Measurements from ENCODE around the gene TNF. TPM values are rescaled to one million over a fixed set of nuclear protein-coding genes. Genes with fewer than 3 reads are reported as not detected.
"Not testable (repeated sequence)": the region's sequence is repeated elsewhere in the genome, so short reads cannot be mapped to it uniquely, and the experiment has no call there.

The TNF gene
- total RNA-seq, 2 experiments from 2014 or later = 161 to 162 TPM

GRCh38 chr6:31578184-31579118 lies 3.1 kb downstream of the TNF start:
- ChIA-PET CTCF (interaction anchor here (0.6 to 12.2 kb wide), 10 partner anchors 8 to 253 kb away, joined by 3 to 300 read pairs (median 18); partner anchors contain the start of genes ATP6V1G2, LST1, LTA and NCR3), POLR2A (interaction anchor here (0.6 to 4.9 kb wide), 6 partner anchors 15 to 260 kb away, joined by 3 to 66 read pairs (median 4); partner anchors contain the start of gene NCR3)

- ChIA-PET CTCF (interaction anchor here (1.7 to 12.2 kb wide), 6 partner anchors 9 to 37 kb away, joined by 4 to 300 read pairs (median 37); partner anchors contain the start of genes ATP6V1G2, LTA, NCR3 and NFKBIL1), POLR2A (interaction anchor here (1.3 to 2.2 kb wide), 3 partner anchors 8 to 20 kb away, joined by 4 to 6 read pairs (median 5); partner anchors contain the start of gene NCR3)
These were observed 3.7 kb downstream of the TNF start for GRCh38 chr6:31579119-31579505.

DNA sequence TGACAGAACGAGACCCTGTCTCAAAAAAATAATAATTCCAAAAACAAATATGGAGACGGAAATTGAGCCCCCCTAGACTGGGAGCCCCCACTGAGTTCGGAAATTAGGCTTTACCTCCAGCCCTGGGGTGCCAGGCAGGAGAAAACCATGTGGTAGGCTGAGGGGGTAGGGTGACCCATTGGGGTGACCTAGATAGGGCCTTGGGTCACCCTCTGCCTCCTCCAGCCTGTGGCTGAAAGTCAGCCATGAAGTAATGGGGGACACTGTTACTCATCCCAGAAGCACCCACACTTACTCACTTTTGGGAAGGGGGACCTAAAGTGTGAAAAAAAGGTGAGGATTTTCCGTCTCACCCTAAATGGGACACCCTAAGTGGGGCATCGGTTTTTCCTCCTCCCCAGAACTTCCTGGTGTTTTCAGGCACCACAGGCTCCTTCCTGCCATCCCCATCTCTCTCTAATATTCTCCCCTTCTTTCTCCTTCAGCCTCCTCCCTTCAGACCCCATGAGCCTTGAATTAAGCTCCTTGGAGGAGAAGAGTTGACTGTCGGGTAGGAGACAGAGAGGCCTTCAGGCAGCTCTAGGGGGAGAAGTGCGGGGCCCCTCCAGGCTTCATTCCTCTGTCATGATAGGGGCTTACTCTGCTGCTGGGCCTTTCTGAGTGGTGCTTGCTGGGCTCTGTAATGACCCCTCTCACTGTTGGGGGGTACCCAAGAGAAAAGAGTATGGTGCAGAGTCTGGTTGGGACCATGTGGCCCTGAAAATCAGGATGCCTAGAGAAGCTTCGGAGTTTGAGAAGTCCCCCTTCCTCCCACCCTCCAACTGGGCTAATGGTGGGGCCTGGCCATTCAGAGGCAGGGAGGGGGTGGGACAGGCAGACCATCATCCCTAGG lies 4.4 kb downstream of the TNF start:
- ChIA-PET CTCF (interaction anchor here (0.6 to 12.2 kb wide), 11 partner anchors 10 to 240 kb away, joined by 3 to 300 read pairs (median 7); partner anchors contain the start of genes ATP6V1G2, LTA, NCR3 and NFKBIL1), POLR2A (interaction anchor here (0.9 to 2.2 kb wide), 6 partner anchors 9 to 38 kb away, joined by 3 to 9 read pairs (median 5); partner anchors contain the start of genes DDX39B and NCR3)

DNA sequence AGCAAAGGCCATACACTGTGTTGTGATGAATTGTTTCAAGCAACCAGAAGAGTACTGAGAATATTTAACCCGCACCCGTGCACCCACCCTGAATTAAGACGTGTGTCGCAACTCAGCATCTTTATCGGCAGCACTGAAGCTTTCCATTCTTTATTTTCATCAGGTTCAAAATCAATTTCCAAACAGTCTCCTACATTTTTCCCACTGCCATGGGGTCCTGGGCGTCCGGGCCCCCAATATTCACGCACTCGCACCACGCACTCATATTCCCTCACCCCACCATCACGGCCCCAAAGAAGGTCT lies 5.0 kb downstream of the TNF start:
- POLR2A ChIA-PET = interaction anchor here (0.9 to 2.2 kb wide), 5 partner anchors 10 to 39 kb away, joined by 3 to 9 read pairs (median 5); partner anchors contain the start of genes DDX39B and NCR3
- CTCF ChIA-PET = interaction anchor here (0.6 to 12.2 kb wide), 11 partner anchors 10 to 240 kb away, joined by 3 to 300 read pairs (median 7); partner anchors contain the start of genes ATP6V1G2, LTA, NCR3 and NFKBIL1

DNA sequence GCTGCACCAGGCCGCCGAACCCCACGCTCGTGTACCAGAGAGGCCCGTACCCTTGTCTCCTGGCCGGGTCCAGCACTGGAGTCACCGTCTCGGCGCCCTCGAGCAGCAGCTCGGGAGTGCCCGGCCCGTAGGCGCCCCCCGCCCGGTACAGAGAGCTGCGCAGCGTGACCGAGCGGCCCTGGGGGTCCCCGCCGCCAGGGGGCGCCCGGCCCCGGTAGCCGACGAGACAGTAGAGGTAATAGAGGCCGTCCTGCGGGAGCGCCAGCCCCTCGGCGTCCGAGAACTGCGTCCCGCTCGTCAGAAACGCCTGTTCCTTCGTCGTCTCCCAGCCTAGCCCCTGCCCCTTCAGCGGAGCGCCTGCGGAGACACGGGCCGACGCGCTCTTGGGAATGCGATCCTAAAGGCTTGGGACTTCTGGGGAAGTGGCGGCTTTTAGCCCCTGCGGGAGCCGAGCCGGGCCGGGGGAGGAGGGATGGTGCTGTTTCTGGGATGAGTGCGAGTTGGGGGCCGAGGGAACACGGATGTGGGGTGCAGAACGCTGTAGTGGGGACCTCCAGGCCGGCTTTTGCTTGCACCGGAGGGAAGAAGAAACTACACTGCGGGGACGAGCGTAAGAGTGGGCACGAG lies 5.6 kb downstream of the TNF start:
- CTCF ChIA-PET = interaction anchor here (0.5 to 12.2 kb wide), 10 partner anchors 11 to 142 kb away, joined by 3 to 300 read pairs (median 8); partner anchors contain the start of genes ATP6V1G2, LTA, MPIG6B and NCR3
- POLR2A ChIA-PET = interaction anchor here (0.6 to 2.2 kb wide), 5 partner anchors 10 to 39 kb away, joined by 3 to 9 read pairs (median 5); partner anchors contain the start of genes DDX39B and NCR3

GRCh38 chr6:31581434-31582229 lies 6.3 kb downstream of the TNF start:
- ChIA-PET CTCF (interaction anchor here (1.2 to 12.2 kb wide), 7 partner anchors 12 to 34 kb away, joined by 3 to 300 read pairs (median 22); partner anchors contain the start of genes ATP6V1G2, LTA, NCR3 and NFKBIL1), POLR2A (interaction anchor here (0.6 to 2.2 kb wide), 7 partner anchors 11 to 40 kb away, joined by 3 to 9 read pairs (median 6); partner anchors contain the start of genes DDX39B, NCR3 and NFKBIL1)

DNA sequence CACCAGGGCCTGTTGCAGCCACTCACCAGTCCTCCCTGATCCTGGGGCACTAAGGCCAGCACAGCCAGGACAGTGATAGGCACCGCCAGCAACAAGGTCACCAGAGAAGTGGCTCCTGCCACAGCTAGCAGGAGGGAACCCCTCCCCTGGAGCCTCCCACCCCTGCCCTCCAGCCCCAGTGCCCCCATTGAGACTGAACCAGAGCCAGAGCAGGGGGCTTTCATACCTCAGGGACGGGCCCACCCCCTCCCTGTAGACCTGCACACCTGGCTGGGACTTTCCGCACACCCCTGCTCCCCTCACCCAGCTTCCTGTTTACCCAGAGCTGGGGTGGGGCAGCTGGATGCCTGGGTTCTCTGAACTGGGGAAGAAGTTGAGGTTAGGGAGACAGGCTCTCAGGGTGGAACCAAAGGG lies 6.9 kb downstream of the TNF start, which contains the start of gene LTB:
LTB (minus strand) TSS at position 195 of the 414 bp plus-strand sequence; CDS start at position 188, 7 bp downstream.
- ChIA-PET POLR2A (interaction anchor here (0.6 to 2.1 kb wide), 5 partner anchors 11 to 41 kb away, joined by 3 to 9 read pairs (median 5); partner anchors contain the start of genes DDX39B, NCR3 and NFKBIL1), CTCF (interaction anchor here (1.2 to 12.2 kb wide), 7 partner anchors 8 to 41 kb away, joined by 3 to 300 read pairs (median 7); partner anchors contain the start of genes ATP6V1G2, DDX39B, LTA and NCR3)

DNA sequence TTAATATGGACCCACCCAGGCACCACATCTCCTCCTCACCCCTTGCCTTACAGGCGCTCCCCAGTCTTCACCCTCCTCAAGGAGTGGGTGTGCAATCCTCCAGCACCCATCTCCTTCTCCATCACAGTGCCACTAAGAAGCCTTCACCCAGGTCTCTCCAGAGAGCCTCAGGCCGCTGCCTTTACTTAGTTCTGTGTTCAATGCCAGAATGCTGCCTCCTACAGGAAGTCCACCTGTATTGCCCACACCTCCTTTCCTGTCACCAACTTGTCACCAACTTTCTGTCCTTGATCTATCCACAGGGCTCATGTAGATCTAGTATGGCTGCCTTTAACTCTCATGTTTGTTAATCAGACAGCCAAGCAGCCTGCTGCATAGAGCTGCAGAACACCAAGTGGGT lies 10.1 kb downstream of the TNF start:
- POLR2A ChIA-PET = interaction anchor here (1.0 to 3.2 kb wide), 3 partner anchors 9 to 26 kb away, joined by 3 to 18 read pairs (median 3); partner anchors contain the start of gene TNF
- CTCF ChIA-PET = interaction anchor here (1.0 to 12.2 kb wide), 7 partner anchors 8 to 771 kb away, joined by 3 to 300 read pairs (median 9); partner anchors contain the start of genes ATP6V1G2, DDX39B, NCR3 and NFKBIL1

DNA sequence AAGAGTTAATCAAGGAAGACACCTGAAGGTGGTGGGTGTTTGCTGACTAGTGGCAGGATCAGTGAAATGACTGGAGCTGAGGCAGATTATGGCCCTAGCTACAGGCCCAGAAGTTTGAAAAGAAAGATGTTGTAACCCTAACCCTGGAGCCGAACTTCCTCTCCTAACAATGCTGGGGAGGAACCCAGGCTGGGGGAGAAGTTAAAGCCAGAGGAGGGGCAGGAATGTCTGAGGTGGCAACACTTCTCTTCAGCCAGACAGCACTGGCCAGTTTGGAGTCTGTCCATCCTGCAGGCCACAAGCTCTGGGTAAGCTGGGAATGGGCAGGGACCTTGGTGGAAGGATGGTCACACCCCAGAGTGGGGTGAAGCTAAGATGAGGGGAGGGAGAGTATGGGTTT lies 10.6 kb downstream of the TNF start, which contains the start of gene LST1:
LST1 (plus strand) TSS at position 270 of the 400 bp plus-strand sequence. CDS start 1,023 bp downstream, outside the sequence.
- ChIA-PET CTCF (interaction anchor here (0.9 to 12.2 kb wide), 8 partner anchors 8 to 771 kb away, joined by 3 to 300 read pairs (median 9); partner anchors contain the start of genes ATP6V1G2, DDX39B, NCR3 and NFKBIL1), POLR2A (interaction anchor here (1.1 to 3.2 kb wide), 2 partner anchors 11 to 27 kb away, joined by 3 to 18 read pairs; partner anchors contain the start of gene TNF)

DNA sequence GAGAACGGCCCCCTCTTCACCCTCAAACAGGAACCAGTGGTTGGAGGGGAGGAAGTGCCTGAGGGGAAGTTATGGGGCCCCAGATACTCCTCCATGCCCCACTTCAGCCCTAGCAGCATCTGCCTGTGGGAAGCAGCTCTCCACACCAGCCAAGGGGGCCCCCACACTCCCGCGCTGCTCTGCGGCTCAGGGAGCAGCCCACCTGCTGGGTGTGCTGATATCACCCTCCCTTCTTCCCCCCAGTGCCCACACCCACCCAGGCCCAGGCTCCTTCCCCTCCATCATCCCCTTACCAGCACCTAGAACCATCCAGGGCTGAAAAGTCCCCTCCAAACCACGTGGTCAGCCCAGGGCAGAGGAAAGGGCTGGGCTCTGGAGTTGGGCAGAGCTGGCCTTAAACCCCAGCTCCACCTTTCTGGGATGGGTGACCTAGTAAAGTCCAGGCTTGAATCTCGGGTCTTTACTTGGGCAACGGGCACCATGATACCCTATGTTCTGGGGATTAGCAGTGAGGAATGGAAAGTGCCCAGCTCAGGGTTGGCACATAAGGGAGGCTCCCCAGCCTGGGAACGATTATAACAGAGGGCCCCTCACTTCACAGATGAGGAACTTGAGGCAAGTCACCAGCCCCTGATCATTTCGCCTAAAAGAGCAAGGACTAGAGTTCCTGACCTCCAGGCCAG lies 11.4 kb downstream of the TNF start:
- POLR2A ChIA-PET = interaction anchor here (1.1 to 3.2 kb wide), 2 partner anchors 12 to 28 kb away, joined by 3 to 18 read pairs; partner anchors contain the start of gene TNF

DNA sequence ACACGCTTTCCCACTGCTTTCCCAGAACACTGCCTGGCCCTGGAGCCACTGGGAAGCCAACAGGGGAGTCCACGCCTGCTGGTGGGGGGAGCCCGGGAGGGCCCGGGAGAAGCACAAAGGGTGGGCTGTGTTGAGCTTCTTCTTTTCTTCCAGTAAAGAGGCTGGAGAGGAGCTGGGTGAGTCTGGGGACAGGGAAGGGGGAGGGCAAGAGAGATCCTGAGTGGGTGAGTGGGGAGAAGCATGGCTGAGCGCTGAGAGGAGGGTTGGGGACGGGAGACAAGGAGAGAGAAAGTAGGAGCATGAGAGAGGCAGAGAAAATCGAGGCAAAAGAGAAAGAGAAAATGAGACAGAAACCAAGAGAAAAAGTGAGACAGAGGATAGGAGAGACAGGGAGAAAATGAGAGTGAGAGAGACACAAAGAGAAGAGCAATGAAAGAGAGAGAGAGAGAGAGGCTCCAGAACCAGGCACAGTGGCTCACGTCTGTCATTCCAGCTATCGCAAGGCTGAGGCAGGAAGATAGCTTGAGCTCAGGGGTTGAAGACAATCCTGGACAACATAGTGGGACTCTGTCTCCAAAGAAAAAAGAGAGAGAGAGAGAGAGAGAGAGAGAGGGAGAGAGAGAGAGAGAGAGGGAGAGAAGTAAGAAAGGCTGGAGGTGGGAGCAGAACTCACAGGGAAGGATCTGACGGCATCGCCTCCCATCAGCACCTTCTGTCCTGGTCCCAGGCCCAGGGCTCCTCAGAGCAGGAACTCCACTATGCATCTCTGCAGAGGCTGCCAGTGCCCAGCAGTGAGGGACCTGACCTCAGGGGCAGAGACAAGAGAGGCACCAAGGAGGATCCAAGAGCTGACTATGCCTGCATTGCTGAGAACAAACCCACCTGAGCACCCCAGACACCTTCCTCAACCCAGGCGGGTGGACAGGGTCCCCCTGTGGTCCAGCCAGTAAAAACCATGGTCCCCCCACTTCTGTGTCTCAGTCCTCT lies 12.7 kb downstream of the TNF start:
- CTCF ChIA-PET = interaction anchor here (0.7 to 12.2 kb wide), 11 partner anchors 6 to 40 kb away, joined by 3 to 300 read pairs (median 8); partner anchors contain the start of genes ATP6V1G2, LST1, LTB and NCR3
- POLR2A ChIA-PET = interaction anchor here (0.5 to 3.2 kb wide), 3 partner anchors 11 to 447 kb away, joined by 4 to 18 read pairs (median 5); partner anchors contain the start of gene TNF

More for the DNA sequence above, 11.4 kb downstream of the TNF start:
- CTCF ChIA-PET = interaction anchor here (0.7 to 12.2 kb wide), 8 partner anchors 7 to 183 kb away, joined by 3 to 300 read pairs (median 8); partner anchors contain the start of genes ATP6V1G2, NCR3, NFKBIL1 and TNF

GRCh38 chr6:31588871-31589650 lies 13.7 kb downstream of the TNF start:
- POLR2A ChIA-PET = no interaction called here
- CTCF ChIA-PET = interaction anchor here (0.7 to 11.6 kb wide), 5 partner anchors 7 to 42 kb away, joined by 3 to 300 read pairs (median 6); partner anchors contain the start of genes ATP6V1G2, LST1, LTB and NFKBIL1

DNA sequence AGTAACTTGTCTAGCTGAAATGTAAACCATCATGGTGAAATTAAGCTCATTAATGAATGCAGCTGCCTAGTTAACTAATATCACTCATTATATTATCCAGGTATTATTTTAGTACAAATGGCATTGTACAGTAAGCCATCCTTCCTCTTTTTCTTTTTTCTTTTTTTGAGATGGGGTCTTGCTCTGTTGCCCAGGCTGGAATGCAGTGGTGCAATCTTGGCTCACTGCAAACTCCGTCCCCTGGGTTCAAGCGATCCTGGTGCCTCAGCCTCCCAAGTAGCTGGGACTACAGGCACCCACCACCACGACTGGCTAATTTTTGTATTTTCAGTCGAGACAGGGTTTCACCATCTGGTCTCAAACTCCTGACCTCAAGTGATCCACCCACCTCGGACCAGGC lies 15.3 kb downstream of the TNF start:
- POLR2A ChIA-PET = not testable (repeated sequence)
- CTCF ChIA-PET = interaction anchor here (0.6 to 11.6 kb wide), 4 partner anchors 7 to 232 kb away, joined by 3 to 300 read pairs (median 14); partner anchors contain the start of genes ATP6V1G2, LST1, LTB and NFKBIL1

Data from activated CD8-positive, alpha-beta memory T cell treated with anti-CD3 and anti-CD28 coated beads for 36 hours (primary cell).